ENCODE data around the gene LDHD. TPM values are rescaled to one million over a fixed set of nuclear protein-coding genes. Genes with fewer than 3 reads are reported as not detected.

Gene LDHD
- total and polyA plus RNA-seq, 9 of the 15 experiments (the other 6 are each of a cell fraction or from before 2014, with no cell fraction given), result 0.19 to 0.86 (median 0.54) TPM; not detected in 3

DNA sequence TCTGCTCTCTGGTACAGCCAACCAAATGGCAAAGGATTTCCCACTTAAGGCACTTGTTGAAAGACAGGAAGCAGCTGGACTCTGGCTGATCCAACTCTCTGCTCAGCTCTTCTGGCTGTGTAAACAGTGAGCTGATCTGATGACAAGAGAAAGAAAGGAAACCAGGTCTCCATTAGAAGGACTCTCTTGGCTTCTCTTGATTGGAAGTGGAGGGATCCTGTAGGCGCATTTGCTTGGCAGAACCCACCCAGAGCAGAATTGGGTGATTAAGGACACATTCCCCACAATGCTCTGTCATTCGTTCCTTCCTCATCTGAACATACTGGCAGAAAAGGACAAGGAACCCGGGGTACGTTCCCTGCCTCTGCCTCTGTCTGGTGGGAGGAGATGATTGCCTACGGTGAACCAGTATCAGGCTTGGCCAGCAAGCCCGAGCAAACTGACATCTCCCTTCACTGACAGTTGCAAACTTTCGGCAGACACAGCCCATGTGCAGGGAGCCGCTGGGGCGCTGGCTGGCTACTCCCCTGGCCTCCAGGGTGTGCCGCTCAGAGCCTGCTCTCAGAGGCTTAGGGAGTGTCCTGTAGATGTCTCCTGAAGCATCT lies 29.1 kb downstream of the LDHD start (continued):
- TF ChIP-seq, protein P1, sequence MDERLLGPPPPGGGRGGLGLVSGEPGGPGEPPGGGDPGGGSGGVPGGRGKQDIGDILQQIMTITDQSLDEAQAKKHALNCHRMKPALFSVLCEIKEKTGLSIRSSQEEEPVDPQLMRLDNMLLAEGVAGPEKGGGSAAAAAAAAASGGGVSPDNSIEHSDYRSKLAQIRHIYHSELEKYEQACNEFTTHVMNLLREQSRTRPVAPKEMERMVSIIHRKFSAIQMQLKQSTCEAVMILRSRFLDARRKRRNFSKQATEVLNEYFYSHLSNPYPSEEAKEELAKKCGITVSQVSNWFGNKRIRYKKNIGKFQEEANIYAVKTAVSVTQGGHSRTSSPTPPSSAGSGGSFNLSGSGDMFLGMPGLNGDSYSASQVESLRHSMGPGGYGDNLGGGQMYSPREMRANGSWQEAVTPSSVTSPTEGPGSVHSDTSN (CRISPR knock-in tag; IDR thresholded peaks at IDR 0.05; ENCODE audit: low read depth), result no peak
- TF ChIP-seq, protein P1 (tag; conservative IDR thresholded peaks at IDR 0.05; ENCODE audit: low read depth), result peak; percentile 69
- peak; percentile 51; the same call in 1 of the 2 replicates for TF ChIP-seq TCF7 (IDR thresholded peaks at IDR 0.05; ENCODE audit: borderline replicate concordance)
- peak; percentile 20; the same call in 1 of the 2 replicates for TF ChIP-seq RAD51 (IDR thresholded peaks at IDR 0.05; ENCODE audit: borderline replicate concordance, low read depth)
- TF ChIP-seq KDM1A (IDR thresholded peaks at IDR 0.05), result peak; percentile 61 to 67; a peak in 3 of 4 replicates
- TF ChIP-seq EP400 (IDR thresholded peaks at IDR 0.05), result 0 out of 2 replicates have a peak, but pooled peaks have one; percentile 28
- TF ChIP-seq CBFA2T2 (conservative IDR thresholded peaks at IDR 0.05), result peak; percentile 66
- TF ChIP-seq, protein P2, sequence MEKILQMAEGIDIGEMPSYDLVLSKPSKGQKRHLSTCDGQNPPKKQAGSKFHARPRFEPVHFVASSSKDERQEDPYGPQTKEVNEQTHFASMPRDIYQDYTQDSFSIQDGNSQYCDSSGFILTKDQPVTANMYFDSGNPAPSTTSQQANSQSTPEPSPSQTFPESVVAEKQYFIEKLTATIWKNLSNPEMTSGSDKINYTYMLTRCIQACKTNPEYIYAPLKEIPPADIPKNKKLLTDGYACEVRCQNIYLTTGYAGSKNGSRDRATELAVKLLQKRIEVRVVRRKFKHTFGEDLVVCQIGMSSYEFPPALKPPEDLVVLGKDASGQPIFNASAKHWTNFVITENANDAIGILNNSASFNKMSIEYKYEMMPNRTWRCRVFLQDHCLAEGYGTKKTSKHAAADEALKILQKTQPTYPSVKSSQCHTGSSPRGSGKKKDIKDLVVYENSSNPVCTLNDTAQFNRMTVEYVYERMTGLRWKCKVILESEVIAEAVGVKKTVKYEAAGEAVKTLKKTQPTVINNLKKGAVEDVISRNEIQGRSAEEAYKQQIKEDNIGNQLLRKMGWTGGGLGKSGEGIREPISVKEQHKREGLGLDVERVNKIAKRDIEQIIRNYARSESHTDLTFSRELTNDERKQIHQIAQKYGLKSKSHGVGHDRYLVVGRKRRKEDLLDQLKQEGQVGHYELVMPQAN (IDR thresholded peaks at IDR 0.05; ENCODE audit: borderline replicate concordance), result peak; percentile 67; the same call in 1 of the 2 replicates
- peak; percentile 72; the same call in 1 of the 2 replicates for TF ChIP-seq SMARCA4 (IDR thresholded peaks at IDR 0.05)
- TF ChIP-seq SNIP1 (IDR thresholded peaks at IDR 0.05; ENCODE audit: low read depth), result peak; percentile 46; the same call in 1 of the 2 replicates
- peak; percentile 22 for TF ChIP-seq NFIC (IDR thresholded peaks at IDR 0.05)
- TF ChIP-seq, protein P3, sequence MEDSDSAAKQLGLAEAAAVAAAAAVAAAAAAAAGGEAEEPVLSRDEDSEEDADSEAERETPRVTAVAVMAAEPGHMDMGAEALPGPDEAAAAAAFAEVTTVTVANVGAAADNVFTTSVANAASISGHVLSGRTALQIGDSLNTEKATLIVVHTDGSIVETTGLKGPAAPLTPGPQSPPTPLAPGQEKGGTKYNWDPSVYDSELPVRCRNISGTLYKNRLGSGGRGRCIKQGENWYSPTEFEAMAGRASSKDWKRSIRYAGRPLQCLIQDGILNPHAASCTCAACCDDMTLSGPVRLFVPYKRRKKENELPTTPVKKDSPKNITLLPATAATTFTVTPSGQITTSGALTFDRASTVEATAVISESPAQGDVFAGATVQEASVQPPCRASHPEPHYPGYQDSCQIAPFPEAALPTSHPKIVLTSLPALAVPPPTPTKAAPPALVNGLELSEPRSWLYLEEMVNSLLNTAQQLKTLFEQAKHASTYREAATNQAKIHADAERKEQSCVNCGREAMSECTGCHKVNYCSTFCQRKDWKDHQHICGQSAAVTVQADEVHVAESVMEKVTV (CRISPR knock-in tag; IDR thresholded peaks at IDR 0.05), result 0 out of 2 replicates have a peak, but pooled peaks have one; percentile 15
- 0 out of 2 replicates have a peak, but pooled peaks have one; percentile 42 for TF ChIP-seq MXI1 (IDR thresholded peaks at IDR 0.05; ENCODE audit: low read depth, low read length)
- TF ChIP-seq ZBTB7A (IDR thresholded peaks at IDR 0.05; ENCODE audit: borderline replicate concordance, control insufficient read depth, low read depth, low read length), result peak; percentile 11; the same call in 1 of the 2 replicates
- TF ChIP-seq, protein P4, sequence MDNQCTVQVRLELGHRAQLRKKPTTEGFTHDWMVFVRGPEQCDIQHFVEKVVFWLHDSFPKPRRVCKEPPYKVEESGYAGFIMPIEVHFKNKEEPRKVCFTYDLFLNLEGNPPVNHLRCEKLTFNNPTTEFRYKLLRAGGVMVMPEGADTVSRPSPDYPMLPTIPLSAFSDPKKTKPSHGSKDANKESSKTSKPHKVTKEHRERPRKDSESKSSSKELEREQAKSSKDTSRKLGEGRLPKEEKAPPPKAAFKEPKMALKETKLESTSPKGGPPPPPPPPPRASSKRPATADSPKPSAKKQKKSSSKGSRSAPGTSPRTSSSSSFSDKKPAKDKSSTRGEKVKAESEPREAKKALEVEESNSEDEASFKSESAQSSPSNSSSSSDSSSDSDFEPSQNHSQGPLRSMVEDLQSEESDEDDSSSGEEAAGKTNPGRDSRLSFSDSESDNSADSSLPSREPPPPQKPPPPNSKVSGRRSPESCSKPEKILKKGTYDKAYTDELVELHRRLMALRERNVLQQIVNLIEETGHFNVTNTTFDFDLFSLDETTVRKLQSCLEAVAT (IDR thresholded peaks at IDR 0.05), result peak in 1 of 2 experiments; percentile 52; a peak in 1 of 4 replicates
- TF ChIP-seq, protein P5, sequence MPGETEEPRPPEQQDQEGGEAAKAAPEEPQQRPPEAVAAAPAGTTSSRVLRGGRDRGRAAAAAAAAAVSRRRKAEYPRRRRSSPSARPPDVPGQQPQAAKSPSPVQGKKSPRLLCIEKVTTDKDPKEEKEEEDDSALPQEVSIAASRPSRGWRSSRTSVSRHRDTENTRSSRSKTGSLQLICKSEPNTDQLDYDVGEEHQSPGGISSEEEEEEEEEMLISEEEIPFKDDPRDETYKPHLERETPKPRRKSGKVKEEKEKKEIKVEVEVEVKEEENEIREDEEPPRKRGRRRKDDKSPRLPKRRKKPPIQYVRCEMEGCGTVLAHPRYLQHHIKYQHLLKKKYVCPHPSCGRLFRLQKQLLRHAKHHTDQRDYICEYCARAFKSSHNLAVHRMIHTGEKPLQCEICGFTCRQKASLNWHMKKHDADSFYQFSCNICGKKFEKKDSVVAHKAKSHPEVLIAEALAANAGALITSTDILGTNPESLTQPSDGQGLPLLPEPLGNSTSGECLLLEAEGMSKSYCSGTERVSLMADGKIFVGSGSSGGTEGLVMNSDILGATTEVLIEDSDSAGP (CRISPR knock-in tag; IDR thresholded peaks at IDR 0.05), result no peak
- TF ChIP-seq, protein P6, sequence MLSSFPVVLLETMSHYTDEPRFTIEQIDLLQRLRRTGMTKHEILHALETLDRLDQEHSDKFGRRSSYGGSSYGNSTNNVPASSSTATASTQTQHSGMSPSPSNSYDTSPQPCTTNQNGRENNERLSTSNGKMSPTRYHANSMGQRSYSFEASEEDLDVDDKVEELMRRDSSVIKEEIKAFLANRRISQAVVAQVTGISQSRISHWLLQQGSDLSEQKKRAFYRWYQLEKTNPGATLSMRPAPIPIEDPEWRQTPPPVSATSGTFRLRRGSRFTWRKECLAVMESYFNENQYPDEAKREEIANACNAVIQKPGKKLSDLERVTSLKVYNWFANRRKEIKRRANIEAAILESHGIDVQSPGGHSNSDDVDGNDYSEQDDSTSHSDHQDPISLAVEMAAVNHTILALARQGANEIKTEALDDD (IDR thresholded peaks at IDR 0.05), result 0 out of 2 replicates have a peak, but pooled peaks have one; percentile 6
